GM18505 (cell line): ENCODE measurements around the gene BAG3.

Source experiments
- ATAC-seq: cut with Tn5 transposase; IDR thresholded peaks from one replicate; pipeline ENCODE4 v1.9.1; 2021; ENCODE audit not compliant: unreplicated experiment
- POLR2A ChIP-seq: IDR thresholded peaks from 4 replicates; pipeline ENCODE4 v1.6.1; 2011; ENCODE audit warnings: borderline replicate concordance; ENCODE audit not compliant: insufficient read depth, insufficient read length; ENCODE audit errors: extremely low read depth

Gene BAG3

DNA sequence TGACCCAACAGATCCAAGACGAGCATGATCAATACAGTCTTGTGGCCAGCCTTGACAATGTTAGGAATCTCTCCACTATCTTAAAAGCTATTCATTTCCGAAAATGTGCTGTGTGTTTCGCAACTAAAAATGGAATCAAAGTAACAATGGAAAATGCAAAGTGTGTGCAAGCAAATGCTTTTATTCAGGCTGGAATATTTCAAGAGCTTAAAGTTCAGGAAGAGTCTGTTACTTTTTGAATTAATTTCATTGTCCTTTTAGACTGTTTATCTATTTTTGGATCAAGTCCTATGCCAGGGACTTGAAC is 30.1 kb upstream of the BAG3 start:
- no peak for ATAC-seq
- TF ChIP-seq POLR2A: no peak

DNA sequence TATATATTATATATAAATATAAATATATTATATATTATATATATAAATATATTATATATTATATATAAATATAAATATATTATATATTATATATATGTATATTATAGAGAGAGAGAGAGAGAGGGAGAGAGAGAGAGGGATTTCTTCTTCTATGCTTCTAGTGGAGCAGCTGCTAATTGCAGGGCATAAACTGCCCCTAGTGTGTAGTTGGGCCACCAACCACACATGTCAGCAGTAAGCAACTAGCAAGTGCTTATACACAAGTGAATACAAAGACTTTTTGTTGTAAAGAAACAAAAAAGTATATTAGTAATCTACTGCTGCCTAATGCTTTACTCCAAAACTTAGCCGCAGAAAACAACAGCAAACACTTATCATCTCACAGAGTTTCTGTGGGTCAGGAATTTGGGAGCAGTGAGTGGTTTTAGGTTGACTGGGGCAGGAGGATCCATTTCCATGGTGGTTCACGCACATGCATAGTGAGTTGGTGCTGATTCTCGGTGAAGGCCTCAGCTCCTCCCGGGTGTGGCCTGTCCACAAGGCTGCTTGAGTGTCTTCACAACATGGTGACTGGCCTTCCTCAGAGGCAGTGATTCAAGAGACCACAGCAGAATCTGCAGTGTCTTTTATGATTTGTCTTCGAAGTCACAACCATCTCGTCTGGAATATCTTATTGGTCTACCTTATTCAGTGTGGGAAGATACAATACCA is 25.5 kb upstream of the BAG3 start:
- no peak for ATAC-seq
- TF ChIP-seq POLR2A: no peak

DNA sequence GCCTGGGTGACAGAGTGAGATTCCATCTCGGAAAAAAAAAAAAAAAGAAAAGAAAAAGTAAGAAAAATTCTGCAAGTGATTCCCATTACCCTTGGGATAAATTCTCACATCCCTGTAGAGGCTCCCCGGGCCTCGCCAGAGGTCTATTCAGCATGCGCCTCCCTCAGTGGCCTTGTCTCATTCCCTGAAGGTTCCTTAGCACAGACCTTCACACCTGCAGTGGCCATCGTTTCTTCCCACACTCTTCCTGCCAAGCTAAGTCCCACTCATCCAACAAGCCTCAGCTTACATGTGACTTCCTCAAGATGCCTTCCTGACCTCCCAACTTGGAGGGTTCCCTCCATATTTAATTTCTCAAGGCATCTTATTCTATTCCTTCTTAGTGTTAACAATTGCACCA is 20.9 kb upstream of the BAG3 start:
- no peak for ATAC-seq

DNA sequence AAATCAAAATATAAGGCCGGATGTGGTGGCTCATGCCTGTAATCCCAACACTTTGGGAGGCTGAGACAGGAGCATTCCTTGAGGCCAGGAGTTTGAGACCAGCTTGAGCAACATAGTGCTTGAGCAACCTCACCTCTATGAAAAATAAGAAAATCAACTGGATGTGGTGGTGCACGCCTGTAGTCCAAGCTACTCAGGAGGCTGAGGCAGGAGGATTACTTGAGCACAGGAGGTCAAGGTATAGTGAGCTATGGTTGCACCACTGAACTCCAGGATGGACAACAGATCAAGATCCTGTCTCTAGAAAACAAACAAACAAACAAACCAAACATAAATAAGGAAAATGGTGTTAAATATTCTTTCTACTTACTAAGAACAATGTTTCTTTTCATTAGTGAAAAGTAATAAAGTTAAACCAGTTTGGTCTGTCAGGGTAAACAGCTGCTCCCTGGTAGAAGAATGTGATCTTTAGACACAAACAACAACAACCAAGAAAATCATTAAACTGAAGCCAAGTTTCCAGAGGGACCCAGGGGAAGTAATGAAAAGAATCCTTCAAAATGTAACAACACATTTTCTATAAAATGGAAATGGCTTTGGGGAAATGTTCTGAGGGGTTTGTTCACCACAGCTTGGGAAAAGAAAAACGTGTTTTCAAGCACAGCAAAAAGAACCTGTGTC is 17.5 kb upstream of the BAG3 start:
- no peak for TF ChIP-seq POLR2A
- ATAC-seq: no peak

More for the DNA sequence above, 20.9 kb upstream of the BAG3 start:
- TF ChIP-seq POLR2A: no peak

DNA sequence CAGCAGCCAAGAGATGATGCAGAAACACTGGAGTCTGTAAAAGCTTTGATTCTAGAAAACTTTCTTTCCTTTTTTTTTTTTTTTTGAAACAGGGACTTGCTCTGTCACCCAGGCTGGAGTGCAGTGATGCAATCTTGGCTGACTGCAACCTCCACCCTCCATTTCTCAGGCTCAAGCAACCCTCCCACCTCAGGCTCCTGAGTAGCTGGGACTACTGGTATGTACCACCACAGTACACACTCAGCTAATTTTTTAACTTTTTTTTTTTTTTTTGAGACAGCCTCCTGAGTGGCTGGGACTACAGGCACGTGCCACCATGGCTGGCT is 17.0 kb upstream of the BAG3 start:
- TF ChIP-seq POLR2A: no peak
- no peak for ATAC-seq

DNA sequence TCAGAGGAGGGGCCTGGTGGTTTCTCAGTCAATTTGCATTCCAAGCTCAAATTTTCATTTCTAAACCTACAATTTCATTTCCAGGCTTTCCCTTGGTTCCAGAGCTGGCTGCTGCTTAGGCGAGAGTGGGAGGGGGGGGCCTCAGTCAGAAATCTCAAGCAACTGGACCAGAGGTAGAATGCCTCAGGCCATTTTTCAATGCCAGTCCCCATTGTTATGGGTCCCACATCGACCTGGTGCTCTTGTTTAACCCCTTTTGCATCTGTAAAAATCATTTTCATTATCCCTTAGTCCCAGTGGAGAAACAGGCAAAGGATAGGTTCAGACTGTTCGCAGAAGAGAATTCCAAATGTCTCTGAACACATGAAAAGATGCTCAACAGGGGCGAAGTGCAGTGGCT is 13.5 kb upstream of the BAG3 start:
- TF ChIP-seq POLR2A: no peak
- ATAC-seq: no peak

DNA sequence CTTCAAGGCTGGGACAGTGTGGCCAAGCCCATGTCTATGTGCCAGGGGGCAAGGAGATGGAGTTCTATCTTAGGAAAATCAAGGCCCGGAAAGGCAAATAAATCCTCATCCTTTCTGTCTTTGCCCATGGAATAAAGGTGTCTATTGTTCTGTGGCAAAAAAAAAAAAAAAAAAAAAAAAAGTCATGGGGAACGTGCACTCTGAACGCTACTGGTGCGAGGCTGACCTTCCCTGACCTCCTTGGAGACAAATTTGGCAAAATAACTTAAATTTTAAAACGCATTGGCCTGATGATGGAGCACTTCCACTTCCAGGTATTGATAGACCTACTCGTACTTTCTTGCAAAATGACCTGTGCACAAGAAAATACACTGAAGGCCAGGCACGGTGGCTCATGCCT is 12.2 kb upstream of the BAG3 start:
- ATAC-seq: no peak
- no peak for TF ChIP-seq POLR2A

DNA sequence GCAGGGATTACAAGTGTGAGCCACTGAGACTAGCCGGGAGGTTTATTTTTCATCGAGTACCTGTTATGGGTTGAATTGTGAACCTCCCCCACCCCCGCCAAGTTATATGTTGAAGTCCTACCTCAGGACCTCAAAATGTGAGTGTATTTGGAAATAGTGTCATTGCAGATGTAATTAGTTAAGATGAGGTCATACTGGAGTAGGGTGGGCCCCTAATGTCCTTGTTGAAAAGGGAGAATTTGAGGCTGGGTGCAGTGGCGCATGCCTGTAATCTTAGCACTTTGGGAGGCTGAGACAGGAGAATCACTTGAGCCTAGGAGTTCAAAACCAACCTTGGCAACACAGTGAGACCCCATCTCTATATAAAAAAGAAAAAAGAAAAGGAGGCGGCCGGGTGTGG is 10.8 kb upstream of the BAG3 start:
- ATAC-seq: no peak
- TF ChIP-seq POLR2A: no peak

DNA sequence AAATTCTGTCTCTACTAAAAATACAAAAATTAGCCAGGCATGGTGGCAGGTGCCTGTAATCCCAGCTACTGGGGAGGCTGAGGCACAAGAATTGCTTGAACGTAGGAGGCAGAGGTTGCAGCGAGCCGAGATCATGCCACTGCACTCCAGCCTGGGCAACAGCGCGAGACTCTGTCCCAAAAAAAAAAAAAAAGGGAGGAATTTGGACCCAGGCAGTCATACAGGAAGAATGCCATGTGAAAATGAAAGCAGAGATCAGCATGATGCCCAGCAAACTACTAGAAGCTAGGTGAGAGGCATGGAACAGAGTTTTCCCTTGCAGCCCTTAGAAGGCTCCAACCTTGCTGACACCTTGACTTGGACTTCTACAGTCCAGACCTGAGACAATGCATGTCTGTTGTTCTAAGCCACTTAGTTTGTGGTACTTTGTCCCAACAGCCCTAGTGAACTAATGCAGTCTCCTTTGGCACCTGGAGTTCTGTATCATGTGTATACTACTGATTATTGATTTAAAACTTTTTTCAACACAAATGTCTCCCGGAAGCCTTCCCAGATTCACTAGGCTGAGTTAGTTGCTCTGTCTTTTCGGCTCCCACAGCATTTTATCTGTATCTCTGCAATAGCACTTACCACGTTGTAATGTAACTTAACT is 10.2 kb upstream of the BAG3 start:
- no peak for TF ChIP-seq POLR2A
- ATAC-seq: no peak

DNA sequence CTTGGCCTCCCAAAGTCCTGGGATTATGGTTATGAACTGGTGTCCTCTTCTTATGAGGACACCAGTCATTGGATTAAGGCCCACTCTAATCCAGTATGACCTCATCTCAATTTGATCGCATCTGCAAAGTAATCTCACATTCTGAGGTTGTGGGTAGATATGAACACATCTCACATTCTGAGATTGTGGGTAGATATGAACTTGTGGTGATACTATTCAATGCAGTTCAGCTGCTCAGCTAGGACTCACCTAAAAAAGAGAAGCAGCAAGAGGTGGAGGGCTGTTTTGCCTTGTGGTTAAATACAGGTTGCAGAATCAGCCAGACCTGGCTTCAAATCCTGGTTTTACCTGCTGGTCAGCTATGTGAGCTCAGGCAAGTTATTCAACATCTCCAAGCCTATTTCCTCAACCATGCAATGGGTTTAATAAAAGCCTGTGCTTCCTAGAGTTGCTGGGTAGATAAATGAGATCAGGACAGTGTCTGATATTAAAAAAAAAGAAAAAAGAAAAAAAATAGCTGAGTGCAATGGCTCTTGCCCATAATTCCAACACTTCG is 8.5 kb upstream of the BAG3 start:
- no peak for TF ChIP-seq POLR2A
- ATAC-seq: no peak

DNA sequence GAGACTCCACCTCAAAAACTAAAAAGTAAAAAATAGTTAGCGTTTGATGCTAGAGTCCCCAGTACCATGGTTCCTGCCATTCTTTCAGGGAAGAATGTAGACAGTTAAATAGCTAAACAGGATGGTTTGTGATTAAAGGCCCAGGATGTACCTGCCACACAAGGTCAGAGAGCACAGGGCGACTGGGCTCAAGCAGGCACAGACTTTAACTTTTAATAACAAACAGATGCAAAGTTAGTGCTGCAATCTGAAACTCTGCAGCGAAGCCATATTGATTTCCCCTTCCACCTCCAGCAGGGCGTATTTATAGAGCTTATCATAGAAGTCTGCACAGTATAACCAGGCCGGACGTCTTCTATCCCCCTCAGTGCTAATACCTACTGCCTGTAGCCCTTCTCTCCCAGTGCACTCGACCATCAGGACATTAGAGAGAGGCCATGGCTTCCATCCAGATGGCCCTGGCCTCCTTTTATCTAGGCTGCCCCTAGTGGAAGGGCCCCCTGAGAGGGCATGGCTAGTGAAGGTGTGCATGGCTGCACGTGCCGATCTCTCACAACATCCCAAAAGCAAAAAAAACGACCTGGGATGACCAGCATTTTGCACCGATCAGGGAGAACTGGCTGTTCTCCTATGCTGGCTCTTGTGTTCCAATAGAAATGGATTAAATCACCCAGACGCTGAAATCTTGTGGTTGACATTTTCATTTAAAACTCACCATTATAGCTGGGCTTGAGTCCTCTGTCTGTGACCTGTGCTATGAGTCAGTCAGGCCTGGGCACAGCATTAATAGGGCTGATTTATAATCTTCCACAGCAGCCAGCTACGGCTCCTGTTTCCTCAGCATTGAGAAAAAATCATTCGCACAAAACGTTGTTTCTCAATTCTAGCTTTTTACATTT is 7.6 kb upstream of the BAG3 start:
- no peak for TF ChIP-seq POLR2A
- ATAC-seq: no peak

DNA sequence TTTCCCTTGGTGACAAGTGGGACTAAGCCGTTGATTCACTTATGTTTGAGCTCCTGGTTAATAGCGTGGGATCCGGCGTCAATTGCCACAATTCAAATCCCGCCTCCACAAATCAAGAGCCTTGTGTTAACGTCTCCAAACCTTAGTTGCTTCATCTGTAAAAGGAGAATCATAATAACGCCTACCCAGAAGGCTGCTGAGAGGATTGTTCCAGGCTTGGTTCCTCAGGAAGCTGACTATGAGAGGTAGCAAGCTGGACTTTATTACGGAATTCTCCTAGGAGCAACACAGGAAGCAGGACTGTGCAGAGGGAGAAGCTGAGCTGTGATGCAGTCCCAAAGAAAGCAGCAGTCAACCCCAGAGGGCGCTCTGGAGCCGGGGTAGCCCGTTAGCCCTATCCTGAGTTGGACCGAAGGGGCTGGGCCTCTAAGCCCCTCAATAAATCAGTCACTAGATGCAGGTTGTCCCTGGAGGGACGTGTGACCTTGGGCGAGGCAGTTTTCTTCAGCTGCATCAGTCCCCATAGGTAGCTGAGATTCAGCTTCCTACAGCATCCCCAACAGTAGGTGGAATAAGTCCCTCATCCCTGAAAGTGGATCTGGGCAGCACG is 6.9 kb upstream of the BAG3 start:
- no peak for ATAC-seq
- no peak for TF ChIP-seq POLR2A

DNA sequence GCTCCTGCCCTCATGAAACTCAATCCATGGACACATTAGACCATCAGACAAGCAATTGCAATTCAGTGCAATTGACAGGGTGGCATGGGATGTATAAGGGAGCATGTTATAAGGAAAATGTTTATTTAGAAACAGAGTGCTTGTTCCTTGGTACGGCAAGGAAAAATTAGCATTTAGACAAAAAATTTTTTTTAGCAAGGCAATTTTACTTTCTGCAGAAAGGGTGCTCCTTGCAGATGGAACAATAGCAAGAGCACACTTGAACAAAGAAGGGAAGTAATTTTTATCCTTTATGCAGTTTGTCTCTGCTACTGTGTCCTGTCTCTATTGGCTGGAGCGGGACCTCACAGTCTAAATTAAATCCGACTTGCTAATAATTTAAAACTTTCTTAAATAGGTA is 6.2 kb upstream of the BAG3 start:
- TF ChIP-seq POLR2A: no peak
- ATAC-seq: no peak

DNA sequence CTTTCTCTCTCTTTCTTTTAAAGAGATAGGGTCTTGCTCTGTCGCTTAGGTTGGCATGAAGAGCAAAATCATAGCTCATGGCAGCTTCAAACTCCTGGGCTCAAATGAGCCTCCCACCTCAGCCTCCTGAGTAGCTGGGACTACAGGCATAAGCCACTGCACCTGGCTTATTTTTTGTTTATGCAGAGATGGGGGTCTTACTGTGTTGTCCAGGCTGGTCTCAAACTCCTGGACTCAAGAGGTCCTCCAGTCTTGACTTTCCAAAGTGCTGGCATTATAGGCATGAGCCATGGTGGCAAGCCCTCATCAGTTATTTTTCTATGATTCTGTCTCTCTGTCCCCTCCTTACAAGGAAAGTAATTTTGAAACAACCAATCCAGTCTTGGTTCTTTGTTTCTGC is 1.1 kb upstream of the BAG3 start:
- no peak for ATAC-seq

More for the DNA sequence above, 1.1 kb upstream of the BAG3 start:
- TF ChIP-seq POLR2A: no peak
